GM12878 (cell line): ENCODE measurements around the gene RAD51B.

Source experiments
- DPF2 ChIP-seq: fragments of 450-650 bp; IDR thresholded peaks from 2 replicates; pipeline ENCODE4 v1.6.1; 2017; ENCODE audit warnings: mild to moderate bottlenecking
- EGR1 ChIP-seq, 2 experiments: IDR thresholded peaks; 1 replicate in 1 of 2; 2 replicates in 1 of 2; pipeline ENCODE4 v1.6.1; 2011 to 2012; ENCODE audit warnings: low read depth in 2 of 2, low read length in 2 of 2, borderline replicate concordance in 1 of 2, mild to moderate bottlenecking in 1 of 2, moderate library complexity in 1 of 2
- ESRRA ChIP-seq: IDR thresholded peaks from 2 replicates; pipeline ENCODE4 v1.6.1; 2012; ENCODE audit warnings: mild to moderate bottlenecking, low read length, improper control_type of control experiment
- GABPA ChIP-seq: IDR thresholded peaks from 2 replicates; pipeline ENCODE4 v1.6.1; 2014; ENCODE audit warnings: antibody characterized with exemption, low read depth, mild to moderate bottlenecking, inconsistent platforms
- SMAD5 ChIP-seq: IDR thresholded peaks from 2 replicates; pipeline ENCODE4 v1.6.1; 2016; ENCODE audit warnings: antibody characterized with exemption, low read depth
- SRF ChIP-seq, 2 experiments: IDR thresholded peaks; 2 replicates each; pipeline ENCODE4 v1.6.1; 2011; ENCODE audit warnings: low read depth in 2 of 2, low read length in 2 of 2, mild to moderate bottlenecking in 1 of 2, moderate library complexity in 1 of 2
- ZNF274 ChIP-seq: IDR thresholded peaks from one replicate; pipeline ENCODE4 v1.8.0; 2011; ENCODE audit not compliant: insufficient read length, insufficient read depth
- TF ChIP-seq, protein P1 (sequence below), 3 experiments: IDR thresholded peaks in 2 of 3; conservative IDR thresholded peaks in 1 of 3; 2 replicates each; pipeline ENCODE4 v1.5.1; 2011; ENCODE audit warnings: low read depth in 3 of 3, low read length in 3 of 3, mild to moderate bottlenecking in 3 of 3, control low read depth in 2 of 3, moderate library complexity in 2 of 3, inconsistent platforms in 1 of 3, mixed read lengths in 1 of 3; ENCODE audit not compliant: control insufficient read depth in 2 of 3, insufficient read depth in 1 of 3; ENCODE audit errors: extremely low read depth in 1 of 3
- TF ChIP-seq, protein P2 (sequence below): IDR thresholded peaks from 2 replicates; pipeline ENCODE4 v1.6.1; 2012; ENCODE audit warnings: low read depth, low read length, improper control_type of control experiment
- TF ChIP-seq, protein P3 (sequence below): IDR thresholded peaks from 2 replicates; pipeline ENCODE4 v1.6.1; 2011; ENCODE audit warnings: borderline replicate concordance, low read depth, mild to moderate bottlenecking, moderate library complexity, mixed read lengths, low read length; ENCODE audit not compliant: insufficient read depth; ENCODE audit errors: extremely low read length
- TF ChIP-seq, protein P4 (sequence below): fragments of 450-650 bp; IDR thresholded peaks from 2 replicates; pipeline ENCODE4 v1.6.1; 2017; ENCODE audit warnings: mild to moderate bottlenecking

DNA sequence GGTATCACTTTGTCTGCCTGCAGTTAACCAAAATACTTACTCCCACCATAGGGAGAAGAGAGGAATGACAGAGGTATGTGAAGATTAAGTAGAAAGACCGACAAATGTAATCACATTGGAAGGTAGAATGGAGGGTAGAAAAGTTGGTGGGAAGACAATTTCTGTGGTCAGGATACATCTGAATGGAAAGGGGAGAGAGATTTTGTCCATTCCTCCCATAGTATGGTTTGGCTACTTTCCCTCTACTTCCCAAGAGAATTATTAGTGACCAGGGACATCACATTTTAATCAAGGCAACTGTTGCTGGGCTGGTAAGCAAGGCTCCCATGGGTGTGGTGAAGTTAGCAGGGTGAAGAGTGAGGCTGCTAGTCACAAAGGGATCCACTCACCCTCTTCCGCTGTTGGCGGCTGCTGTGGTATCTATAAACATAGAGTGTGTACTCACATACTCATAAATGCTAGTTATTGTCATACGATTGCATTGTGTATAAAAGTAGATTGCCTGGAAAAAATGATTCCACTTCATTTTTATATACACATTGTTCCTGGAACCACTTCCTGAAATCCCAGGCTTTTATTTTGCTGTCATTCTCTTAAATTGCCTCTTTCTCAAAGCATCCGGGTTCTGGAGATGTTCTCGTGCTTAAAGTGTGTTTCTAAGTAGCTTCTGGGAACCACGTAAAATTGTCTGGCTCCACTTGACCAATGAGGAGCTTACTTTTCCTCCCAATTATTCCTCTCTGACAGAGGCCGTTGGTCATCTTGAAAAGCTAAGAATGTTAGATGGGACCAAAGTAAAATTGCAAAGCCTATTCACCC lies 560.1 kb downstream of the RAD51B start:
- TF ChIP-seq EGR1 (IDR thresholded peaks at IDR 0.05; ENCODE audit: borderline replicate concordance in 1 of 2, low read depth in 2 of 2, low read length in 2 of 2): no peak
- TF ChIP-seq, protein P1, sequence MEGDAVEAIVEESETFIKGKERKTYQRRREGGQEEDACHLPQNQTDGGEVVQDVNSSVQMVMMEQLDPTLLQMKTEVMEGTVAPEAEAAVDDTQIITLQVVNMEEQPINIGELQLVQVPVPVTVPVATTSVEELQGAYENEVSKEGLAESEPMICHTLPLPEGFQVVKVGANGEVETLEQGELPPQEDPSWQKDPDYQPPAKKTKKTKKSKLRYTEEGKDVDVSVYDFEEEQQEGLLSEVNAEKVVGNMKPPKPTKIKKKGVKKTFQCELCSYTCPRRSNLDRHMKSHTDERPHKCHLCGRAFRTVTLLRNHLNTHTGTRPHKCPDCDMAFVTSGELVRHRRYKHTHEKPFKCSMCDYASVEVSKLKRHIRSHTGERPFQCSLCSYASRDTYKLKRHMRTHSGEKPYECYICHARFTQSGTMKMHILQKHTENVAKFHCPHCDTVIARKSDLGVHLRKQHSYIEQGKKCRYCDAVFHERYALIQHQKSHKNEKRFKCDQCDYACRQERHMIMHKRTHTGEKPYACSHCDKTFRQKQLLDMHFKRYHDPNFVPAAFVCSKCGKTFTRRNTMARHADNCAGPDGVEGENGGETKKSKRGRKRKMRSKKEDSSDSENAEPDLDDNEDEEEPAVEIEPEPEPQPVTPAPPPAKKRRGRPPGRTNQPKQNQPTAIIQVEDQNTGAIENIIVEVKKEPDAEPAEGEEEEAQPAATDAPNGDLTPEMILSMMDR (IDR thresholded peaks at IDR 0.05 in 2 of 3, conservative IDR thresholded peaks at IDR 0.05 in 1 of 3; ENCODE audit: control insufficient read depth in 2 of 3, extremely low read depth in 1 of 3, insufficient read depth in 1 of 3, low read depth in 3 of 3, low read length in 3 of 3): no peak
- TF ChIP-seq SRF (IDR thresholded peaks at IDR 0.05; ENCODE audit: low read depth in 2 of 2, low read length in 2 of 2): no peak
- no peak for TF ChIP-seq SMAD5
- no peak for TF ChIP-seq ZNF274
- TF ChIP-seq, protein P2, sequence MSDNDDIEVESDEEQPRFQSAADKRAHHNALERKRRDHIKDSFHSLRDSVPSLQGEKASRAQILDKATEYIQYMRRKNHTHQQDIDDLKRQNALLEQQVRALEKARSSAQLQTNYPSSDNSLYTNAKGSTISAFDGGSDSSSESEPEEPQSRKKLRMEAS: no peak
- TF ChIP-seq, protein P3, sequence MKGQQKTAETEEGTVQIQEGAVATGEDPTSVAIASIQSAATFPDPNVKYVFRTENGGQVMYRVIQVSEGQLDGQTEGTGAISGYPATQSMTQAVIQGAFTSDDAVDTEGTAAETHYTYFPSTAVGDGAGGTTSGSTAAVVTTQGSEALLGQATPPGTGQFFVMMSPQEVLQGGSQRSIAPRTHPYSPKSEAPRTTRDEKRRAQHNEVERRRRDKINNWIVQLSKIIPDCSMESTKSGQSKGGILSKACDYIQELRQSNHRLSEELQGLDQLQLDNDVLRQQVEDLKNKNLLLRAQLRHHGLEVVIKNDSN: no peak
- no peak for TF ChIP-seq ESRRA
- TF ChIP-seq, protein P4, sequence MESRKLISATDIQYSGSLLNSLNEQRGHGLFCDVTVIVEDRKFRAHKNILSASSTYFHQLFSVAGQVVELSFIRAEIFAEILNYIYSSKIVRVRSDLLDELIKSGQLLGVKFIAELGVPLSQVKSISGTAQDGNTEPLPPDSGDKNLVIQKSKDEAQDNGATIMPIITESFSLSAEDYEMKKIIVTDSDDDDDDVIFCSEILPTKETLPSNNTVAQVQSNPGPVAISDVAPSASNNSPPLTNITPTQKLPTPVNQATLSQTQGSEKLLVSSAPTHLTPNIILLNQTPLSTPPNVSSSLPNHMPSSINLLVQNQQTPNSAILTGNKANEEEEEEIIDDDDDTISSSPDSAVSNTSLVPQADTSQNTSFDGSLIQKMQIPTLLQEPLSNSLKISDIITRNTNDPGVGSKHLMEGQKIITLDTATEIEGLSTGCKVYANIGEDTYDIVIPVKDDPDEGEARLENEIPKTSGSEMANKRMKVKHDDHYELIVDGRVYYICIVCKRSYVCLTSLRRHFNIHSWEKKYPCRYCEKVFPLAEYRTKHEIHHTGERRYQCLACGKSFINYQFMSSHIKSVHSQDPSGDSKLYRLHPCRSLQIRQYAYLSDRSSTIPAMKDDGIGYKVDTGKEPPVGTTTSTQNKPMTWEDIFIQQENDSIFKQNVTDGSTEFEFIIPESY: no peak
- peak; percentile 9 for TF ChIP-seq DPF2
- TF ChIP-seq GABPA: no peak
